ENCODE data around the gene GSTA1.
"Not testable (repeated sequence)": the region's sequence is repeated elsewhere in the genome, so short reads cannot be mapped to it uniquely, and the experiment has no call there.

The GSTA1 gene

GRCh38 chr6:52808660-52809059, 5.0 kb upstream of the GSTA1 start:
- no peak for DNase-seq (ENCODE audit: low spot score)

GRCh38 chr6:52802806-52803205, 810 bp downstream of the GSTA1 start:
- no peak for DNase-seq (ENCODE audit: low spot score)

- no peak for DNase-seq (ENCODE audit: low spot score)
Observed at GRCh38 chr6:52801188-52801841, 2.3 kb downstream of the GSTA1 start.

GRCh38 chr6:52799272-52799671, 4.3 kb downstream of the GSTA1 start:
- DNase-seq (ENCODE audit: low spot score) = not testable (repeated sequence)

GRCh38 chr6:52794366-52794765, 9.2 kb downstream of the GSTA1 start:
- DNase-seq (ENCODE audit: low spot score) = not testable (repeated sequence)

- no peak for DNase-seq (ENCODE audit: low spot score)
Observed at GRCh38 chr6:52790861-52791260, 12.8 kb downstream of the GSTA1 start.

GRCh38 chr6:52789658-52790057, 14.0 kb downstream of the GSTA1 start:
- not testable (repeated sequence) for DNase-seq (ENCODE audit: low spot score)

GRCh38 chr6:52788478-52788877, 15.1 kb downstream of the GSTA1 start:
- DNase-seq (ENCODE audit: low spot score) = no peak

- DNase-seq (ENCODE audit: low spot score) = no peak
Observed at GRCh38 chr6:52787917-52788316, 15.7 kb downstream of the GSTA1 start.

- DNase-seq (ENCODE audit: low spot score) = no peak
Observed at GRCh38 chr6:52786249-52786956, 17.2 kb downstream of the GSTA1 start.

GRCh38 chr6:52782696-52783274, 20.8 kb downstream of the GSTA1 start:
- DNase-seq (ENCODE audit: low spot score) = not testable (repeated sequence)

GRCh38 chr6:52782209-52782608, 21.4 kb downstream of the GSTA1 start:
- not testable (repeated sequence) for DNase-seq (ENCODE audit: low spot score)

GRCh38 chr6:52779237-52779636, 24.4 kb downstream of the GSTA1 start:
- DNase-seq (ENCODE audit: low spot score) = no peak

- DNase-seq (ENCODE audit: low spot score) = not testable (repeated sequence)
Observed at GRCh38 chr6:52776711-52777351, 26.8 kb downstream of the GSTA1 start.

- not testable (repeated sequence) for DNase-seq (ENCODE audit: low spot score)
Observed at GRCh38 chr6:52769399-52769798, 34.2 kb downstream of the GSTA1 start.

- not testable (repeated sequence) for DNase-seq (ENCODE audit: low spot score)
Observed at GRCh38 chr6:52767658-52768057, 36.0 kb downstream of the GSTA1 start.

GRCh38 chr6:52763322-52763916, 40.2 kb downstream of the GSTA1 start, which contains the start of gene GSTA2:
Gene GSTA2, minus strand, starts transcription at chr6:52763475. Its CDS starts 5,528 bp downstream, at chr6:52757947.
- DNase-seq (ENCODE audit: low spot score) = not testable (repeated sequence)

- DNase-seq (ENCODE audit: low spot score) = not testable (repeated sequence)
Observed at GRCh38 chr6:52761673-52762491, 41.7 kb downstream of the GSTA1 start.

- DNase-seq (ENCODE audit: low spot score) = no peak
Observed at GRCh38 chr6:52760105-52760765, 43.4 kb downstream of the GSTA1 start.

- no peak for DNase-seq (ENCODE audit: low spot score)
Observed at GRCh38 chr6:52759085-52759484, 44.5 kb downstream of the GSTA1 start.

Data from hepatic stellate cell (primary cell).